ENCODE results near the gene BCORL1. TPM values are rescaled to one million over a fixed set of nuclear protein-coding genes. Genes with fewer than 3 reads are reported as not detected.

Gene BCORL1
- total and polyA plus RNA-seq, 2 donors (not counting 3 experiments of a cell fraction or from before 2014, with no cell fraction given): 1.8 to 13.1 TPM

GRCh38 chrX:130095249-130096030 is 113.0 kb downstream of the BCORL1 start:
- ChIA-PET POLR2A (no interaction called here), CTCF (interaction anchor here (1.4 to 2.3 kb wide), 4 partner anchors 10 to 16 kb away, joined by 3 to 7 read pairs (median 5); no protein-coding TSS in a partner anchor)
- Histone ChIP-seq H3K4me1 (ENCODE audit: control insufficient read depth, extremely low read depth, insufficient read depth, low read length) (peaks cover 32% of the 10 kb centered on the region), H3K79me2 (ENCODE audit: control insufficient read depth, insufficient read depth, low read length) (peaks cover 62% of the 10 kb centered on the region), H3K36me3 (ENCODE audit: control insufficient read depth in 2 of 2, extremely low read depth in 1 of 2, insufficient read depth in 2 of 2, low read length in 2 of 2) (no peaks in the 10 kb centered on the region), H3K27me3 (ENCODE audit: control insufficient read depth in 2 of 2, insufficient read depth in 2 of 2, low read length in 2 of 2) (no peaks in the 10 kb centered on the region), H4K20me1 (replicated peaks; ENCODE audit: control insufficient read depth, extremely low read depth, insufficient read depth, low read length) (no peaks in the 10 kb centered on the region), H3K27ac (ENCODE audit: insufficient read depth, low read depth, low read length) (no peak overlapping the region), H3K4me2 (ENCODE audit: insufficient read depth, low read length) (no peak overlapping the region), H3K9ac (replicated peaks; ENCODE audit: extremely low read depth, insufficient read depth, low read length) (no peak overlapping the region), H3K4me3 (replicated peaks in 1 of 3; ENCODE audit: insufficient read depth in 1 of 3, low read depth in 1 of 3, low read length in 3 of 3) (no peak overlapping the region), H3K9me1 (replicated peaks; ENCODE audit: control insufficient read depth, extremely low read depth, insufficient read depth, low read length) (no peaks in the 10 kb centered on the region), H2AFZ (ENCODE audit: low read depth, low read length) (no peak overlapping the region), H3K9me3 (replicated peaks; ENCODE audit: control insufficient read depth, insufficient read depth, low read length) (no peaks in the 10 kb centered on the region)
- no peak for DNase-seq (ENCODE audit: low read depth, low spot score)
- BruUV-seq (replicated peaks): no TSS peak
- peak; percentile 65 for FAIRE-seq
- dilution Hi-C loops (cut with MboI; ENCODE audit: extremely low pct_ligation_motif_present, low sequenced_read_pairs): no loop called here
- intact Hi-C loops (cut with micrococcal nuclease): no loop called here
- TF ChIP-seq GATA2 (IDR thresholded peaks at IDR 0.05; ENCODE audit: insufficient read depth, insufficient read length, low read depth, low read length): no peak
- no peak for TF ChIP-seq JUN (IDR thresholded peaks at IDR 0.05; ENCODE audit: borderline replicate concordance, insufficient read depth, insufficient read length, low read depth)
- no peak for TF ChIP-seq POLR2A (IDR thresholded peaks at IDR 0.05; ENCODE audit: low read depth, low read length)
- no peak for TF ChIP-seq MYC (IDR thresholded peaks at IDR 0.05; ENCODE audit: low read depth, low read length)
- no peak for TF ChIP-seq EZH2 (IDR thresholded peaks at IDR 0.05; ENCODE audit: borderline replicate concordance, low read depth, low read length, severe bottlenecking)
- TF ChIP-seq, protein P1, sequence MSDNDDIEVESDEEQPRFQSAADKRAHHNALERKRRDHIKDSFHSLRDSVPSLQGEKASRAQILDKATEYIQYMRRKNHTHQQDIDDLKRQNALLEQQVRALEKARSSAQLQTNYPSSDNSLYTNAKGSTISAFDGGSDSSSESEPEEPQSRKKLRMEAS (IDR thresholded peaks at IDR 0.05; ENCODE audit: insufficient read depth, insufficient read length): no peak

Data from endothelial cell of umbilical vein (primary cell).